MV-4-11 (cell line): ENCODE data around the gene NAV2.
"Not testable (repeated sequence)": the region's sequence is repeated elsewhere in the genome, so short reads cannot be mapped to it uniquely, and the experiment has no call there.

Experiments used
- DNase-seq: peaks from one replicate; lab custom pipeline; 2025; lab: John Stamatoyannopoulos, UW

Gene NAV2

GRCh38 chr11:19955660-19956059 lies 243.0 kb downstream of the NAV2 start:
- no peak for DNase-seq

DNA sequence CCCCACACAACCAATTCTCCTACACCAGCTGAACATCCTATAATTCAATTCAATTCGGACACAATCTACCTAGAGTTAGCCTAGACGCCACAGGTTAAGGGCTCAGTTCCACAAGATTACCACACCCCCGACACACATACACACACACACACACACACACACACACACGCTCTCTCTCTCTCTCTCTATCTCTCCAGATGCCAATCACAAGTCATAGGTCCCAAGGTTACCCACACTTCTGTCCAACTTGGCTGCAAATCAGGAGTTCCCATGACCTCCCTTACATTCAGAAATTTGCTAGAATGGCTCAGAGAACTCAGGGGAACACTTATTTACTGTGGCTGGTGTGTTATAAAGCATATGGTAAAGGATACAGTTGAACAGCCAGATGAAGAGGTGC lies 243.6 kb downstream of the NAV2 start:
- no peak for DNase-seq

DNA sequence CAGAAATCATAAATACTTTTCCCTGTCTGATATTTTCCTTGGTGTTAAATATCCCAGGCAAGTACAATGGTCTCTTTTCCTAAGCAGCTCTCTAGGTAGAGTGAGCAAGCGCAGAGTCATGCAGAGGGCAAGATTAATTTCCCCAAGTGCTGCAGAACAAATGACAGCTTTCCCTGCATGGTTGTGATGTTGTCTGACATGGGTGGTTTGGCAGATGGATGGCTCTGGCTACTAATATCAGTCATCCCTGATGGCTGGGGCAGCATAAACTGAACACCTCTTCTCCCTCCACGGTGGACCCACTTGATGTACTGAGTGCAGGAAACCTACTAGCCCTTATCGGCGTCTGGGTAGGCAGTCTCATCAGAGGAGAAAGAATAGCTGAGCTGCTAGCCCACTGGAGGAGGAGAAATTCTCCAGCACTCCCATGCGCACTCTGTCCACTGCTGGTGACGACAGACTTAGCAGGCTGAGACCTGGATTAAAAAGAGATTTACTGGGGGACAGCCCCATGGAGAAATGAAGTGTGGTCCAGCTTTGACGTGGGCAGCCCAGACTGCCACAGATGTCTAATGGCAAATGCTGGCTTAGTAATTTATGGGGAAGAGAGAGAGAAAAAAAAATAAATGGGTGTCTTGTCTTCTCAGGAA lies 244.8 kb downstream of the NAV2 start:
- DNase-seq: no peak

- DNase-seq: no peak
These were observed 245.6 kb downstream of the NAV2 start for GRCh38 chr11:19958204-19958603.

DNA sequence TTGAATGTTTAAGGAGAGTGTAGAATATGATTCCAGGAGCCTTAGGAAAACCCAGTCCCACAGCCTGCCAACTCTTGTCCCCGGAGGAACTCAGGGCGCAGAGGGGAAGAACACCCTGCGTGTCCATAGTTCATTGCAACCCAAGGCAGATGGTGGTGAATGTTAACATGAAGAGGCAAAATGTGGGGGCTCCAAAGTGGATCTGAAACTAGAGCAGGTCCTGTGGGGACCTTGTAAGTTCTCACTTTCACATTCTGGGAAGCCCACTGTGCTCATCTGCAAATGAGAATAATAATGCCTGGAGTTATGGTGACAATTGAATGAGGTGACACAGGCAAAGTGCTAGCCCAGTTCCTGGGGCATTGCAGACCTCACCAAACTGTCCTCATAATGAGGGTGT lies 246.6 kb downstream of the NAV2 start:
- DNase-seq: no peak

- DNase-seq: no peak
These were observed 247.0 kb downstream of the NAV2 start for GRCh38 chr11:19959648-19960059.

DNA sequence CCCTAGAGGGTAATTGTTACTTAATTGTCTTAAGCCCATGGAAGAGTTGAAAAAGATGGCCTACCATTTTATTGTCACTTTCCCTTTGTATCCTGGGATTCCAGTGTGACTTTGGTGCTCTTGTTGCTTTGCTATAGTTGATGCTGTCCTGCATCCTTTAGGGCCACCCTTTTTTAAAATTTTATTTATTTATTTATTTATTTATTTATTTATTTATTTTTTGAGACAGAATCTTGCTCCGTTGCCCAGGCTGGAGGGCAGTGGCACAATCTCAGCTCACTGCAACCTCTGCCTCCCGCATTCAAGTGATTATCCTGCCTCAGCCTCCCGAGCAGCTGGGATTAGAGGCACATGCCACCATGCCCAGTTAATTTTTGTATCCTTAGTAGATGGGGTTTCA lies 247.8 kb downstream of the NAV2 start:
- DNase-seq: not testable (repeated sequence)

DNA sequence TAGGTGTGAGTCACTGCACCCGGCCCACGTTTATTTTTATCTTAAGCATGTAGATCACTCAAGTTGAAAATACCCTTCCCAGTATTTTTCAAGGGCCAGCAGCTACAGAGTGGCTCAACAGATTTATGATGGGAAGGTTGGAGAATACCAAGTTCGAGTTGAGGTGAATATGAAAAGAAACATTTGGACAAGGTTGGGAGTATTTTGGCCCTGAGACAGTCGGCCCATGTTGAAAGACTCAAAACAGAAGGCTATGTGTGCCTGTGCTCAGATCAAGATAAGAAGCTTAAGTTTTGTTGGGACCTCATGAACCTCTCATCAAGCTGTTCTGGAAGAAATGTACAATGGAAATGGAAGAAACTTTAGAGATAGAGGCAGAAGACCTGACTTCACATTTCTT lies 248.6 kb downstream of the NAV2 start:
- DNase-seq: no peak

DNA sequence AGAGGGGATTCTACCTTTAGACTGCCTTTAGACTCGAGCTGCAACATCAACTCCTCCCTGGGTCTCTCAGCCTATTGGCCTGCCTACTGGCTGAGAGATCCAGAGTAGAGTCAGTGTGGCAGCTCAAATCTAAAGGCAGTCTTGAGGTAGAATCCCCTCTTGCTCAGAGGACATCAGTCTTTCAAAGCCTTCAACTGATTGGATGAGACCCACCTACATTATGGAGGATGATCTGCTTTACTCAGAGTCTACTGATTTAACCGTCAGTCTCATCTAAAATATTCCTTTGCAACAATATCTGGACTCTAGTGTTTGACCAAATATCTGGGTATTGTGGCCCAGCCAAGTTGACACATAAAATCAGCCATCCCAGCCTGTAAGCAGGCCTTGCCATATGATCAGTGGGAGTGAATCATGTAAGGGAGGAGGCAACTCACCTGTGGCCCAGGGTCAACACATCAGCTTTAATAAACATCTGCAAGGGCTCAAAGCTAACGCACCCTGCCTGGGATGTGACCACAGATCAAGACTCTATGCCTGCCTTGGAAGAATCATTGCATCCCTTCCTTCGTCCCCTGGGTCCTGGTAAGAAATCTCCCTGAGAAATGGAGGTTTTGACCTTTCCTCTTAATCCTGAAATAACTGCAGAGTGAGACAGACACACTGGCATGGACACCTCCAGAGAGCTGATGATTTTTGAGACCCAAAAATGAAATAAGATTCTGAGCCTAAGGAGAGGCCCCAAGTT lies 249.6 kb downstream of the NAV2 start:
- DNase-seq: no peak

GRCh38 chr11:19962801-19963175 lies 250.2 kb downstream of the NAV2 start:
- DNase-seq: no peak

DNA sequence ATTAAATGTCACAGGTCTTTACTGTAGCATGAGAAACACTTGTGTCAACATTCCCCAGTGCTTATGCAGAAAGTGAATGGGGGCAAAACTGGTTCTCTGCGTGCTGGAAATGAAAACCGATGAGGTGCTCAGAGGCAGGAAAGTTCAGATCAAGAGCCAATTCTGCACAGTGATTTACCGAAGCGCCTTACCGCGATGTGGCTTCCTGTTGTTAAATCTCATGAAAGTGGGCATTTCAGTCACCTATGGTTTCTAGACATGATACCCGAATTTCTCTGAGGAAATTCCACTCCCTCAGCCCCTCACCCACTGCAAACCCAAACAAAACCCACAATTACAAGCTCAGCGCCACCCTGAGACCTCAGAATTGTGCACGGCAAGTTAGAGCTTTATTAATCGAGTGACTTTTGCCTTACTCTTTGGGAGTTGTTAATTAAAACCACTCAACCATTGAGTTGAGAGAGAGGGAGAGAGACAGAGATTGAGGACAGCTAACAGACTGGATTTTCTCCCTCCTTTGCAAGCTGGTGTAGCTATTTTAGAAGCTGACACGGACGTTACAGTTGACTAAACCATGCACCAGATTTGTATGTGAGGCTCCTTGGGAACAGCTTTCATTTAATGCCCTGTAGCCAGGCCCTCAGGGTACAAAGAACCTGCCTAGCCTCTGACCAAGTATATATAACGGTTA lies 251.2 kb downstream of the NAV2 start:
- no peak for DNase-seq

GRCh38 chr11:19966441-19966840 lies 253.8 kb downstream of the NAV2 start:
- DNase-seq: no peak

DNA sequence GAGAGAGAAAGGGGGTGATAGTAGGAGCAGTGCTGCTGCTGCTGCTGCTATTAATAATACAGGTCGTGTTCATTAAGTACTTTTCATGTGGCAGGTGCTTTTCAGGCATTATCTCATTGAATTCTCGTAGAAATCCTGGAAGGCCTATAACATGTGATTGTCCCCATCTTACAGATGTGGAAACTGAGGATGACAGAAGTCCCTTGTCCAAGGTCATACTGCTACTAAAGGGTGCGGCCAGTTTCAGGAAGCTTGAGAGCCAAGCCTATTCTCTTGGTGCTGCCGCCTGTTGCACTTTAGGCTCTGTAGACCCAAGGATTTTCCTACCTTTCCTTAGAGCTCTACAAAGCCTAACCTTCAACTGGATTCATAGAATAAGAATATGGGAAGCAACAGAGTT lies 254.3 kb downstream of the NAV2 start:
- DNase-seq: no peak

DNA sequence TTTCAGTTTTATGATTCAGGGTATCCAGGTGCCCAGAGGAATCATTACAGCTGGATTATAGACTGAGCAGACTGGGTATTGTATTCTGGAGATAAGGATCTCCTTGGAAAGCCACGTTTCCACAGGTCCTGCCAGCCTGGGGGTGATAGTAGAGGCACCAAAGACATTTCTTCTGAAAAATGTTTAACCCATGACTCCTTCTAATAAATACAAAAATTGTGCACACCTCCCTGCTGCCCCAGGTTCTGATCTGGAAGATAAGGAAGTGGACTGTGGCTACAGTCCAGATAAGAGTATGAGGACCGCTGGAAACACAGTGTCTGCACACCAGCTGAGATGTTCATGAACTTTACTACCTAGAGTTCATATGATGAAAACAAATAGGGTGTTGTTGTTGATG lies 255.2 kb downstream of the NAV2 start:
- DNase-seq: no peak

- no peak for DNase-seq
These were observed 256.2 kb downstream of the NAV2 start for GRCh38 chr11:19968860-19969259.

DNA sequence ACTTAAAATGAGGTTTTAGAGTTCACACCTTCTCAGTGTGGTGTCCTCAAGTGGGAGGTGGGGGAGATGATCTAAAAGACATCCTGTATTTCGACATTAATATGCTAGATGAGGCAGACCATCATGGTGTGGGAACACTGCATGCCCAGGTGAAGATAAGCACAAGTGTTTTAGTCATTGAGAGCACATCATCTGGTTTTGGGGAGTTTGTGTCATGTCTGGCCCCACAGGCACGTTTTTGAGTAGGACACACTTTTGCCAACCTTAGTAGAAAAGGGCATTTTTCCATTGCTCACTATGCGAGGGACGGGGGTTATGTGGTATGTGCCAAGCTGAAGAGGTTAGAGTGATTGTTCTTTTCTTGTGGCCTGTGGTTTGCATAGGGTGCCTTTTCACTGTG lies 258.3 kb downstream of the NAV2 start:
- no peak for DNase-seq

DNA sequence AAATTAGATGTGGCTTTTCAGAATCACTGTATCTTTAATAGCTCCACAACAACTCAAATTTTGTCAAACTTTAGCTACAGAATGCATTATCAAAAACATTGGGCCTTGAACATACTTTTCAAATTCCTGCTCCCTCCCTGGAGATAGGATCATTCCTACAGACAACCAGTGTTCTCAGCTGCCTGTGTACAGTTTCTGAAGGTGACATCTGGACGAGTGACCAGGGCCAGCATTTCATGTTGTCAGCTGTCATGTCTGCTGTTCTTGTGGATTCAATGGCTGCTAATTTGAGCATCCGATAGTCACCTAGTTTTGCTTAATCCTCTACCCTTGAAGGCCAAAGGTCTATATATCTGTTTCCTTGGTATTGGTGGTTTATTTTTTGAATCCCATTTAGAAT lies 259.5 kb downstream of the NAV2 start:
- no peak for DNase-seq

DNA sequence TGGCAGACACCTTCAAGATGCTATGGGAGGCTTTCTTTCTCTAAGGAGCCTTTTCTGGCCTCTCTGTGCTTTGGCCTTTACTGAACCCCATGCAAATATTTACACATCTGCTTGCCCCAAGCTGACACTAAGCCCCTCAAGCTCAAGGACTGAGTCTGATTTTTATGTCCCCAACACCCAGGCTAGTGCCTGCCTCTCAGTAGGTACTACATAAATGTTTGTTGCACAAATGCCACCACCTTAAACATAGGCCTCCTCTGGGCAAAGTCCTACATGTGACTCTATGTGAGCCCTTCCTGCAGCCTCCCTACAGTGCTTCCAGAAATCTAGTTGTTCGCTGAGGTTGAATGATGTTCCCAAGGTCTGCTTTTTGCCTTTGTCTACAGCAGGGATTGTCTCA lies 260.0 kb downstream of the NAV2 start:
- no peak for DNase-seq

- DNase-seq: no peak
These were observed 260.5 kb downstream of the NAV2 start for GRCh38 chr11:19973136-19973635.

GRCh38 chr11:19974886-19975285 lies 262.2 kb downstream of the NAV2 start:
- no peak for DNase-seq

DNA sequence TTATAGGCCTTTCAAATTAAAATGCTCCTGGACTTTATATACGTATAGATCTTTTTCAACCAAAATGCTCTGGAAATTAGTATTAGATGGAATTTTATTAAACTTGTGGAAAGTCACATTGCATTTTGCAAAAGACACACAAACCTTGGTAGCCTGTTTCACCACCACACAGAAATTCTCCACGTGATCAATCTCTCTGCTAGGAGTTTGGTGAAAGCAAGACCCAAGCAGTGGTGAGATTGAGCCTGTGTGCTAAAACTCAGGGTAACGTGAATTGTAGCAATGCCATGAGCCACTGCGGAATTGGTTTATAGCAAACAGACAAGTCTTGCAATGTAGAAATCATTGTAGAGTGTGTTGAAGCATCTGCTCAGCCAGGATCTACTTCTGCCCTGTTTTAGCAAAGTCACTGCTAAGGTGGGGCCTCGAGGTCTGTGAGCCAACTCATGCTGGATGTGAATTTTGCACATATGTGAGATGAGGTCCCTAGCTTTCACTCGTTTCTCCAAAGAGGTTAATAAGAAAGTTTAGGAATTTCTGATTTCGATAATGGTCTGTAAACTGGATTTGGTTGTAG lies 262.9 kb downstream of the NAV2 start:
- no peak for DNase-seq

GRCh38 chr11:19976281-19976941 lies 263.8 kb downstream of the NAV2 start:
- DNase-seq: no peak
